ENCODE data around the gene CCDC188. TPM values are rescaled to one million over a fixed set of nuclear protein-coding genes. Genes with fewer than 3 reads are reported as not detected.

The CCDC188 gene
- total RNA-seq, 1 experiment from 2014 or later, result not detected

DNA sequence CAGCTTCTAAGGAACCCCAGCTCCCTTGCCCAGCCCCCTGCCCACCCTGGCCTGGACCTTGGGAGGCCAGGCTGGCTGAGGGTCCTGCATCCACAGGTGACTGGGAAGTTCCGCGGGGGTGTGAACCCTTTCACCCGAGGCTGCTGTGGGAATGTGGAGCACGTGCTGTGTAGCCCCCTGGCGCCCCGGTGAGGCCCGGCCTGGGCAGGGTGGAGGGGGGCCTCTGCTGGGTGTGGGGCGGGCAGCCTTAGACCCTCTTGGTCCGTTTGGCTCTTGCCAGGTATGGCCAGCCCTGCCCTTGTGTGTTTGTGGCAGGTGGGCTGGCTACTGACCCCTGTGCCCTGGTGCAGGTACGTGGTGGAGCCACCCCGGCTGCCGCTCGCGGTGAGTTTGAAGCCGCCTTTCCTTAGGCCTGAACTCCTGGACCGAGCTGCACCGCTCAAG, 10.3 kb downstream of the CCDC188 start:
- Histone ChIP-seq H3K9me3 (ENCODE audit: control insufficient read depth, low read depth, low read length) (no peaks in the 10 kb centered on the region), H2AK5ac (ENCODE audit: insufficient read length, low read length) (no peak overlapping the region), H2BK5ac (ENCODE audit: insufficient read length, low read length) (no peak overlapping the region), H3K4me2 (ENCODE audit: insufficient read depth, insufficient read length, low read length) (no peak overlapping the region), H3K18ac (ENCODE audit: insufficient read length, low read depth, low read length) (no peak overlapping the region), H3K4me1 (ENCODE audit: insufficient read depth, low read length) (no peaks in the 10 kb centered on the region), H4K5ac (ENCODE audit: insufficient read length, low read depth, low read length) (no peak overlapping the region), H2BK20ac (ENCODE audit: low read depth, low read length, poor library complexity, severe bottlenecking) (no peak overlapping the region), H3K27me3 (ENCODE audit: insufficient read depth, low read length) (no peaks in the 10 kb centered on the region), H2BK120ac (ENCODE audit: low read depth, low read length, poor library complexity, severe bottlenecking) (no peak overlapping the region), H2BK15ac (ENCODE audit: low read depth, low read length) (no peak overlapping the region), H3K79me1 (ENCODE audit: insufficient read depth, low read depth, low read length, poor library complexity, severe bottlenecking) (no peaks in the 10 kb centered on the region), H3K14ac (ENCODE audit: insufficient read depth, low read length) (no peak overlapping the region), H3K23ac (ENCODE audit: insufficient read length, low read depth, low read length) (no peak overlapping the region), H3K56ac (ENCODE audit: insufficient read length, low read depth, low read length) (no peak overlapping the region), H3K79me2 (ENCODE audit: insufficient read depth, low read length) (no peaks in the 10 kb centered on the region; the same call in 1 of the 2 replicates), H2BK12ac (ENCODE audit: insufficient read length, low read depth, low read length) (no peak overlapping the region), H2AFZ (ENCODE audit: low read length) (no peak overlapping the region), H3K9ac (ENCODE audit: extremely low read depth, insufficient read length, low read length) (no peak overlapping the region), H4K20me1 (ENCODE audit: control insufficient read depth, insufficient read depth, insufficient read length) (peaks cover 3% of the 10 kb centered on the region), H4K8ac (replicated peaks; ENCODE audit: insufficient read length, low read depth, low read length) (no peak overlapping the region), H3K27ac (ENCODE audit: insufficient read length, low read depth, low read length) (no peak overlapping the region), H3K23me2 (ENCODE audit: insufficient read length, low read depth, low read length, poor library complexity, severe bottlenecking) (no peaks in the 10 kb centered on the region), H3T11ph (ENCODE audit: low read length) (no peak overlapping the region), H4K91ac (ENCODE audit: insufficient read length, low read depth, low read length) (no peak overlapping the region), H3K4ac (ENCODE audit: low read depth, low read length) (no peak overlapping the region)
- Mint-ChIP-seq H3K27ac (no peak overlapping the region), H3K36me3 (ENCODE audit: insufficient read depth in 1 of 3, low read depth in 3 of 3) (no peaks in the 10 kb centered on the region; a peak in 3 of 7 replicates), H3K4me1 (no peaks in the 10 kb centered on the region; a peak in 1 of 4 replicates), H3K27me3 (ENCODE audit: low read depth) (no peaks in the 10 kb centered on the region), H3K9me3 (no peaks in the 10 kb centered on the region), H3K4me3 (no peak overlapping the region)
- TF ChIP-seq, protein P1, sequence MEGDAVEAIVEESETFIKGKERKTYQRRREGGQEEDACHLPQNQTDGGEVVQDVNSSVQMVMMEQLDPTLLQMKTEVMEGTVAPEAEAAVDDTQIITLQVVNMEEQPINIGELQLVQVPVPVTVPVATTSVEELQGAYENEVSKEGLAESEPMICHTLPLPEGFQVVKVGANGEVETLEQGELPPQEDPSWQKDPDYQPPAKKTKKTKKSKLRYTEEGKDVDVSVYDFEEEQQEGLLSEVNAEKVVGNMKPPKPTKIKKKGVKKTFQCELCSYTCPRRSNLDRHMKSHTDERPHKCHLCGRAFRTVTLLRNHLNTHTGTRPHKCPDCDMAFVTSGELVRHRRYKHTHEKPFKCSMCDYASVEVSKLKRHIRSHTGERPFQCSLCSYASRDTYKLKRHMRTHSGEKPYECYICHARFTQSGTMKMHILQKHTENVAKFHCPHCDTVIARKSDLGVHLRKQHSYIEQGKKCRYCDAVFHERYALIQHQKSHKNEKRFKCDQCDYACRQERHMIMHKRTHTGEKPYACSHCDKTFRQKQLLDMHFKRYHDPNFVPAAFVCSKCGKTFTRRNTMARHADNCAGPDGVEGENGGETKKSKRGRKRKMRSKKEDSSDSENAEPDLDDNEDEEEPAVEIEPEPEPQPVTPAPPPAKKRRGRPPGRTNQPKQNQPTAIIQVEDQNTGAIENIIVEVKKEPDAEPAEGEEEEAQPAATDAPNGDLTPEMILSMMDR (conservative IDR thresholded peaks at IDR 0.05), result no peak
- no CpG with 5 or more reads among the region's 17 CpGs for WGBS (ENCODE audit: extremely low coverage, insufficient read length, low lambda C conversion rate)
- no peak for DNase-seq

Data from H9 (cell line).